Lower lobe of right lung (tissue), 2 donors: Measurements from ENCODE around the gene KIAA1191. TPM values are rescaled to one million over a fixed set of nuclear protein-coding genes. Genes with fewer than 3 reads are reported as not detected.
"Not testable (repeated sequence)": the region's sequence is repeated elsewhere in the genome, so short reads cannot be mapped to it uniquely, and the experiment has no call there.

ENCODE experiments used
- ATAC-seq, 2 donors: fragments of 200-7000 bp; cut with Tn5 transposase; one replicate each; pipeline ENCODE4 v1.9.1; 2020 to 2022; ENCODE audit warnings: mild to moderate bottlenecking in 2 of 2, moderate library complexity in 2 of 2
- DNase-seq: peaks from one replicate; pipeline ENCODE4 v3.0.0-alpha.2; 2020
- H3K27ac ChIP-seq: fragments of 200-600 bp; one replicate; pipeline ENCODE4 v1.8.0; 2022
- H3K27me3 ChIP-seq: fragments of 200-600 bp; one replicate; pipeline ENCODE4 v1.8.0; 2022; ENCODE audit warnings: low read depth
- H3K36me3 ChIP-seq: fragments of 200-600 bp; one replicate; pipeline ENCODE4 v1.8.0; 2022; ENCODE audit warnings: mild to moderate bottlenecking
- H3K4me1 ChIP-seq: fragments of 200-600 bp; one replicate; pipeline ENCODE4 v1.8.0; 2022
- H3K4me3 ChIP-seq: fragments of 200-600 bp; one replicate; pipeline ENCODE4 v1.8.0; 2022; ENCODE audit warnings: mild to moderate bottlenecking
- H3K9me3 ChIP-seq: fragments of 200-600 bp; one replicate; pipeline ENCODE4 v1.8.0; 2022
- intact Hi-C: fragments of 100-400 bp; cut with DNase I; formaldehyde crosslinking; loops from one replicate; pipeline ENCODE4 v1.11.0; 2022
- total RNA-seq: library from RNA; stranded (reverse); fragmentation: NEBNext Ultra II Directional; extraction: Animal tissue kit (Norgen Biotek cat#: 25700); gene quantifications from one replicate; pipeline ENCODE4 v1.2.1, GENCODE V29; 2021
- TF ChIP-seq, protein P1 (sequence below): fragments of 200-600 bp; IDR thresholded peaks from one replicate; pipeline ENCODE4 v1.8.0; 2022; ENCODE audit warnings: antibody characterized with exemption, mild to moderate bottlenecking
- donor health status: DM: no; HTN: yes; CAD: no; lungs with severe emphysema.

Gene KIAA1191
- total RNA-seq, 1 donor from 2014 or later: 88.9 TPM

DNA sequence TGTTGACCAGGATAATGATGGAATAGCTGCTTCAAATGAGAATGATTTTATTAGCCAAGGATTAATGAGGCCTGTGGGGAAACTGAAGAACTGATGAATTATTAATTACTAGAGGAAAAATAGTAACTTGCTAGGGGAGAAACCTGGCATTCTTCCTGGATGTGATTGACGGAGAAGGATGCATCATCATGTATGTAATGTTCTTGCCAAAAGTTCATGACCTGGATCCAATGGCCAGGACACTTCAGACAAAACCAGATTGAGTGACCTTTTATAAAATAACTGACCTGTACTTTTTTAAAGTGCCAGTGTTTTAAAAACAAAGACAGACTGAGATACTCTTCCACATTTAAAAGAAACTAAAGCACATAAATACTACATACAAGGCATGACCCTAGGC, 23.7 kb downstream of the KIAA1191 start:
- no peaks in the 10 kb centered on the region for H3K4me1 ChIP-seq
- no peaks in the 10 kb centered on the region for H3K9me3 ChIP-seq
- TF ChIP-seq, protein P1, sequence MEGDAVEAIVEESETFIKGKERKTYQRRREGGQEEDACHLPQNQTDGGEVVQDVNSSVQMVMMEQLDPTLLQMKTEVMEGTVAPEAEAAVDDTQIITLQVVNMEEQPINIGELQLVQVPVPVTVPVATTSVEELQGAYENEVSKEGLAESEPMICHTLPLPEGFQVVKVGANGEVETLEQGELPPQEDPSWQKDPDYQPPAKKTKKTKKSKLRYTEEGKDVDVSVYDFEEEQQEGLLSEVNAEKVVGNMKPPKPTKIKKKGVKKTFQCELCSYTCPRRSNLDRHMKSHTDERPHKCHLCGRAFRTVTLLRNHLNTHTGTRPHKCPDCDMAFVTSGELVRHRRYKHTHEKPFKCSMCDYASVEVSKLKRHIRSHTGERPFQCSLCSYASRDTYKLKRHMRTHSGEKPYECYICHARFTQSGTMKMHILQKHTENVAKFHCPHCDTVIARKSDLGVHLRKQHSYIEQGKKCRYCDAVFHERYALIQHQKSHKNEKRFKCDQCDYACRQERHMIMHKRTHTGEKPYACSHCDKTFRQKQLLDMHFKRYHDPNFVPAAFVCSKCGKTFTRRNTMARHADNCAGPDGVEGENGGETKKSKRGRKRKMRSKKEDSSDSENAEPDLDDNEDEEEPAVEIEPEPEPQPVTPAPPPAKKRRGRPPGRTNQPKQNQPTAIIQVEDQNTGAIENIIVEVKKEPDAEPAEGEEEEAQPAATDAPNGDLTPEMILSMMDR: no peak
- DNase-seq (no peak), ATAC-seq (no peak)
- no peak overlapping the region for H3K27ac ChIP-seq
- peaks cover 45% of the 10 kb centered on the region for H3K36me3 ChIP-seq
- no peaks in the 10 kb centered on the region for H3K27me3 ChIP-seq
- H3K4me3 ChIP-seq: no peak overlapping the region
- intact Hi-C loops: no loop called here

DNA sequence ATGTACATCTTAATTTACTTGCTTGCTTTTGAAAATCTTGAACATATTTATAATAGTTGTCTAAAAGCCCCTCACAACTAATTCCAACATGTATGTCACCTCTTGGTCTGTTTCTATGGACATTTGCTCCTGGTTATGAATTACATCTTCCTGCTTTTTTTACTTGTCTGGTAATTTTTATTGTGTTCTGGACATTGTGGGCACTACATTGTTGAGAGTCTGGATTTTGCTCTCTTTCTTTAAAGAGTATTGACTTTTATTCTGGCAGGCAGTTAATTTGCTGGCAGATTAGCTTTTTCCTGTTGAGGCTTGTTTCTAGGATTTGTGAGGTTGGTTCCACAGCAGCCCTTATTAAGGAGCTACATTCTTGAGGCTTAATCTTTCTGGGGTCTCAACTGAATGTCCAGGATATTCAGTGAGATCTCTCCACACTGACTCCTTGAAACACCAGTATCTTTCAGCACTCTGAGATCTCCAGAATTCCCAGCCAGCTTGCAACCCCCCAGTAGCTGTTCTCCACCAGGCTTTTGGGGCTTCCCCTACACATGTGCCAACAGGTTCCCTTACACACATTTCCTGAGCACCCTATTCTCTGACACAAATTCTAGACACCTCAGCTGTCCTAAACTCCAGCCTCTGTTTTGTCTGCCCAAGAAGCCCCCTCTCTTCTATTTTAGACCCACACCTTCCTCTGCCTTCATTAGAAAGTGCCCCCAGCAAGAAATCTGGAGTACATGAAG, 27.4 kb downstream of the KIAA1191 start:
- H3K4me1 ChIP-seq: no peaks in the 10 kb centered on the region
- ATAC-seq: no peak

DNA sequence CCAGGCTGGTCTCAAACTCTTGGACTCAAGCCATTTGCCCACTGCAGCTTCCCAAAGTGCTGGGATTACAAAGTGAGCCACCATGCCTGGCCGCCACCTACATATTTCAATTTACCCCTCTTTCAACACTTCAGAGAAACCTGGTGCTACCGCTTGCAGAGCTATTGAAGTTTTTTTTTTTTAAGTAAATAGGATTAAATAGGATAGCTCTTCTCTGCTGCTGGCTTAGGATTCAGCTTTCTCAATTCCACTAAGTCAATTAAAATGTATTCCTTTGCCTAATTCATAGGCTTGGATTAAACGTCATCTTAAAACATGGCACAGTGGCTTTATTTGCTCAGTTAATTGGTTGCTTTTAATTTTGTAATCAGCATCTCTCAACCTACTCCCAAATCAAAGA, 41.0 kb downstream of the KIAA1191 start:
- intact Hi-C loops: no loop called here
- Histone ChIP-seq H3K4me3 (no peak overlapping the region), H3K27ac (no peak overlapping the region), H3K36me3 (peaks cover 40% of the 10 kb centered on the region), H3K27me3 (no peaks in the 10 kb centered on the region), H3K9me3 (no peaks in the 10 kb centered on the region), H3K4me1 (no peaks in the 10 kb centered on the region)
- ATAC-seq (no peak), DNase-seq (no peak)
- TF ChIP-seq, protein P1: no peak

More for the DNA sequence above, 27.4 kb downstream of the KIAA1191 start:
- H3K9me3 ChIP-seq: no peaks in the 10 kb centered on the region
- TF ChIP-seq, protein P1: no peak
- H3K27ac ChIP-seq: no peak overlapping the region
- intact Hi-C loops: no loop called here
- H3K27me3 ChIP-seq: no peaks in the 10 kb centered on the region
- H3K4me3 ChIP-seq: no peak overlapping the region
- peaks cover 29% of the 10 kb centered on the region for H3K36me3 ChIP-seq
- DNase-seq: no peak

DNA sequence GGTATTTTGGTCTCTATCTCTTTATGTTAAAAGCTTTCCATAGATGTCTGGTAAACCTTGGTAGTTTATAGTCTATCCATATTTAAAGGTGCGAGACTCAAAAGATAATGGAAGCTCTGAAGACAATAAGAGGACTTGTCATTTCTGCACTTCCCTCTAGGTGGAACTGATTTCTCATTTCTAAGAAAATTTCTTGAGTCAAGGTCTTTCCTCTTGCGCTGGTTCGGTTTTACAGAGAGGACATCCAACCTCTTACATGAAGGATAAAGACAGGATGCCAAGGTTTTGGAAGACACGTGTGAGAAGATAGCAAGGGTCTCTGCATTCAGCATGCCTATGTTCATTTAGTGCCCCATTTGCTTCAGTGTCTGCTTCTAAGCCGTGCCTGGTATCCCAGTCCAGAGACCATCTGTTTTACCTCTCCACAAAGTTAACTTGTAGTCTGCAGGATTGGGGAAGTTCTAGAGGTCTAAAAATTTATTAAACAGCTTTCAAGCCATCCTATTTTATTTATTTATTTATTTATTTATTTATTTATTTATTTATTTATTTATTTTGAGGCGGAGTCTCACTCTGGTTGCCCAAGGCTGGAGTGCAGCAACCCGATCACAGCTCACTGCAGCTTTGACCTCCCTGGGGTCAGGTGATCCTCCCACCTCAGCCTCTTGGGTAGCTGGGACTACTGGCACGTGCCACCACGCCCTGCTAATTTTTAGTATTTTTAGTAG, 41.6 kb downstream of the KIAA1191 start:
- DNase-seq: no peak

DNA sequence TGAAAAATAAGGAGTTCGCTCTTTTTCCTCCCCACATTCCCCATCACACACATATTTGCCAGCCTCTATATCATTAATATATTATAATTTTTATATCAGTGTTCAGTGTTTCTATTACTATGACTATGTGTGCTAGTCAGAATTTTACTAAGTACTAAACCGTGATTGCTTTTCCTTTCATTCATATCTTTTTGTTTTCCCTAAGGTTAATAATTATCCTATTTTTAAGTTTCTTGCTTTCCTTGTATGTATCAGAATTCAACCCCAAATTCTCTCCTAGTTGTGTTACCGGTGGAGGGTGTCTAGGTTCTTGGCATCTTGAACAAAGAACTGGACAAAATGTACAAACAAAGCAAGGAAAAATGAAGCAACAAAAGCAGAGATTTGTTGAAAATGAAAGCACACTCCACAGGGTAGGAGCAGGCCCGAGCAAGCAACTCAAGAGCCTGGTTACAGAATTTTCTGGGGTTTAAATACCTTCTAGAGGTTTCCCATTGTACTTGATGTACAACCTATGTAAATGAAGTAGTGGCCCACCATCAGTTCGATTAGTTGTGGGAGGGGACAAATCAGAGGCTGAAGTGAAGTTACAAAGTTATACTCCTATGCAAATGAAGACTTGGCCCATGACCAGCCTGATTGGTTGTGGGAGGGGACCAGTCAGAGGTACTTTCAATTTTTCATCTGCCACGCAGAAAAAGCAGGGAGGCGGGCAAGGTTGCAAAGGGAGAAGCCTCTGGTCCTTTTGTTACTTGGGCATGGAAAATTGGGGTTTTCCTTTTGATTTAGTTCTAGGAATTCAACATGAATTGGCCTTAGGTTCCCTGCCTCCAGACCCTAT, 43.8 kb downstream of the KIAA1191 start:
- DNase-seq (no peak), ATAC-seq (peak in 1 of 2 donors; percentile 40)
- no peaks in the 10 kb centered on the region for H3K9me3 ChIP-seq
- H3K4me1 ChIP-seq: no peaks in the 10 kb centered on the region
- intact Hi-C loops: no loop called here
- TF ChIP-seq, protein P1: no peak
- no peaks in the 10 kb centered on the region for H3K27me3 ChIP-seq
- H3K4me3 ChIP-seq: no peak overlapping the region
- H3K27ac ChIP-seq: no peak overlapping the region
- H3K36me3 ChIP-seq: peaks cover 39% of the 10 kb centered on the region

More for the DNA sequence above, 41.6 kb downstream of the KIAA1191 start:
- no peak for ATAC-seq
- H3K4me3 ChIP-seq: no peak overlapping the region
- intact Hi-C loops: no loop called here
- H3K9me3 ChIP-seq: no peaks in the 10 kb centered on the region
- peaks cover 43% of the 10 kb centered on the region for H3K36me3 ChIP-seq
- no peak overlapping the region for H3K27ac ChIP-seq
- H3K4me1 ChIP-seq: no peaks in the 10 kb centered on the region
- TF ChIP-seq, protein P1: no peak
- H3K27me3 ChIP-seq: no peaks in the 10 kb centered on the region

DNA sequence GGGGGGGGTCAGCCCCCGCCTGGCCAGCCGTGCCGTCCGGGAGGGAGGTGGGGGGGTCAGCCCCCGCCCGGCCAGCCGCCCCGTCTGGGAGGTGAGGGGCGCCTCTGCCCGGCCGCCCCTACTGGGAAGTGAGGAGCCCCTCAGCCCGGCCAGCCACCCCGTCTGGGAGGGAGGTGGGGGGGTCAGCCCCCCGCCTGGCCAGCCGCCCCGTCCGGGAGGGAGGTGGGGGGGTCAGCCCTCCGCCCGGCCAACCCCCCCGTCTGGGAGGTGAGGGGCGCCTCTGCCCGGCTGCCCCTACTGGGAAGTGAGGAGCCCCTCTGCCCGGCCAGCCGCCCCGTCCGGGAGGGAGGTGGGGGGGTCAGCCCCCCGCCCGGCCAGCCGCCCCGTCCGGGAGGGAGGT, 56.2 kb downstream of the KIAA1191 start:
- H3K27ac ChIP-seq, H3K9me3 ChIP-seq, DNase-seq, ATAC-seq, H3K27me3 ChIP-seq, intact Hi-C loops, H3K4me1 ChIP-seq, H3K4me3 ChIP-seq: not testable (repeated sequence)
- H3K36me3 ChIP-seq: peaks cover 13% of the 10 kb centered on the region
